AG04449 (cell line): ENCODE measurements around the gene ANXA4.

Experiments used
- CTCF ChIA-PET: fragments of 350-600 bp; formaldehyde crosslinking; extraction: SDS; loops from one replicate; lab custom pipeline; 2021; ENCODE audit warnings: antibody characterized with exemption; lab: Yijun Ruan, JAX
- POLR2A ChIA-PET: fragments of 400-600, 350-600 bp; formaldehyde crosslinking; extraction: SDS; loops from one replicate; lab custom pipeline; 2020; ENCODE audit warnings: antibody characterized with exemption, inconsistent platforms; lab: Yijun Ruan, JAX
- DNase-seq: peaks from one replicate; pipeline ENCODE4 v3.0.0-alpha.2; 2010; ENCODE audit warnings: low read depth, low spot score
- H3K4me3 ChIP-seq: 2 replicates; pipeline ENCODE4 v1.5.1; 2011; ENCODE audit warnings: low read depth, mild to moderate bottlenecking, control low read depth, low read length
- TF ChIP-seq, protein P1 (sequence below): IDR thresholded peaks from one replicate; pipeline ENCODE4 v1.5.1; 2011; ENCODE audit warnings: mild to moderate bottlenecking, moderate library complexity, low read length, control low read depth, inconsistent platforms; ENCODE audit not compliant: insufficient read depth; ENCODE audit errors: missing control alignments

ANXA4 gene

GRCh38 chr2:69781321-69782248 lies 39.7 kb downstream of the ANXA4 start:
- CTCF ChIA-PET, result interaction anchor here (1.2 to 1.5 kb wide), 2 partner anchors 34 to 55 kb away, joined by 3 to 4 read pairs; no protein-coding TSS in a partner anchor
- no peak overlapping the region for H3K4me3 ChIP-seq
- TF ChIP-seq, protein P1, sequence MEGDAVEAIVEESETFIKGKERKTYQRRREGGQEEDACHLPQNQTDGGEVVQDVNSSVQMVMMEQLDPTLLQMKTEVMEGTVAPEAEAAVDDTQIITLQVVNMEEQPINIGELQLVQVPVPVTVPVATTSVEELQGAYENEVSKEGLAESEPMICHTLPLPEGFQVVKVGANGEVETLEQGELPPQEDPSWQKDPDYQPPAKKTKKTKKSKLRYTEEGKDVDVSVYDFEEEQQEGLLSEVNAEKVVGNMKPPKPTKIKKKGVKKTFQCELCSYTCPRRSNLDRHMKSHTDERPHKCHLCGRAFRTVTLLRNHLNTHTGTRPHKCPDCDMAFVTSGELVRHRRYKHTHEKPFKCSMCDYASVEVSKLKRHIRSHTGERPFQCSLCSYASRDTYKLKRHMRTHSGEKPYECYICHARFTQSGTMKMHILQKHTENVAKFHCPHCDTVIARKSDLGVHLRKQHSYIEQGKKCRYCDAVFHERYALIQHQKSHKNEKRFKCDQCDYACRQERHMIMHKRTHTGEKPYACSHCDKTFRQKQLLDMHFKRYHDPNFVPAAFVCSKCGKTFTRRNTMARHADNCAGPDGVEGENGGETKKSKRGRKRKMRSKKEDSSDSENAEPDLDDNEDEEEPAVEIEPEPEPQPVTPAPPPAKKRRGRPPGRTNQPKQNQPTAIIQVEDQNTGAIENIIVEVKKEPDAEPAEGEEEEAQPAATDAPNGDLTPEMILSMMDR, result no peak
- POLR2A ChIA-PET, result no interaction called here
- DNase-seq, result no peak

DNA sequence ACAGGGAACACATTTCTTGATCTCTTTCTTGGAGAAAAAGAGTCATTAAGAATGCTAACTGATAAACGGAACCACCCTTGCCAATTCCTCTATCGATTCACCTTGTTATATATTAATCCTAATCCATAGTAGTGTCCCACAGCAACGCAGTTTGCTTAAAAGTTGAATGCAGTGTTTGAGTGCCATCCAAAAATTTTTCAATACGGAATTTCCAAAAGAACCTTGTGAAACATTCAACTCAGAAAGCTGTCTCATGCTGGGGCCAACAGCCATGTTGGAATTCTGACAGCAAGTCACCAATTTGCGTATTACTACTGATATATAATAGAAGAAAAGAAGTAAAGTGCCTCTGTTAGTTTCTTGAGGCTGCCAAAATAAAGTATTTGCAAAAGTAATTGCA lies 42.3 kb downstream of the ANXA4 start:
- DNase-seq, result no peak
- CTCF ChIA-PET, result interaction anchor here (1.7 kb wide), 1 partner anchor 59 kb away, joined by 5 read pairs; no protein-coding TSS in a partner anchor
- H3K4me3 ChIP-seq, result no peak overlapping the region
- POLR2A ChIA-PET, result no interaction called here
- TF ChIP-seq, protein P1, result no peak

- TF ChIP-seq, protein P1, result no peak
- ChIA-PET POLR2A (no interaction called here), CTCF (interaction anchor here (1.1 to 1.2 kb wide), 2 partner anchors 18 to 31 kb away, joined by 5 read pairs; no protein-coding TSS in a partner anchor)
- H3K4me3 ChIP-seq, result no peak overlapping the region
- DNase-seq, result no peak
Measured at GRCh38 chr2:69785358-69785757, 43.4 kb downstream of the ANXA4 start.

DNA sequence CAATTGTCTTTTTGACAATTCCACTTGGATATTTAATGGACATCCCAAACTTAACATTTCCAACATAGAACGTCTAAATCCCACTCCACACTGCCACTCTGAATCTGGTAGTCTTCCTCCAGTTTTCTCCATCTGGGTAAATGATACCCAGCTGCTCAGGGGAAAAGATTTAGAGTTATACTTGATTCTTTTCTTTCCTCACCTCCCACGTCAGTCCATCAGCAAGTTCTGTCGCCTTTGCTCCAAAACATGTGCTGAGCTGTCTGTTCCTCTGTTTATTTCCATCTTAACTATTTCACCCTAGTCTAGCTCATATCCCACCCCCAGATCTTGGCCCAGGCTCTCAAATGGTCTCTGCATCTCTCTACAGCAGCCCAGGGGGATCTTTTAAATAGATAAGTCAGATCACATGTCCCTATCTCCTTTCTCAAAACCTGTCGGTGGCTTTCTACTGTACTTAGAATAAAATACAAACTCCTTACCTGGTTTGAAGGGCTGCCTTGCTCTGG lies 44.2 kb downstream of the ANXA4 start:
- POLR2A ChIA-PET, result no interaction called here
- TF ChIP-seq, protein P1, result no peak
- DNase-seq, result no peak
- H3K4me3 ChIP-seq, result no peak overlapping the region
- CTCF ChIA-PET, result interaction anchor here (1.1 to 1.2 kb wide), 2 partner anchors 18 to 30 kb away, joined by 5 read pairs; no protein-coding TSS in a partner anchor

DNA sequence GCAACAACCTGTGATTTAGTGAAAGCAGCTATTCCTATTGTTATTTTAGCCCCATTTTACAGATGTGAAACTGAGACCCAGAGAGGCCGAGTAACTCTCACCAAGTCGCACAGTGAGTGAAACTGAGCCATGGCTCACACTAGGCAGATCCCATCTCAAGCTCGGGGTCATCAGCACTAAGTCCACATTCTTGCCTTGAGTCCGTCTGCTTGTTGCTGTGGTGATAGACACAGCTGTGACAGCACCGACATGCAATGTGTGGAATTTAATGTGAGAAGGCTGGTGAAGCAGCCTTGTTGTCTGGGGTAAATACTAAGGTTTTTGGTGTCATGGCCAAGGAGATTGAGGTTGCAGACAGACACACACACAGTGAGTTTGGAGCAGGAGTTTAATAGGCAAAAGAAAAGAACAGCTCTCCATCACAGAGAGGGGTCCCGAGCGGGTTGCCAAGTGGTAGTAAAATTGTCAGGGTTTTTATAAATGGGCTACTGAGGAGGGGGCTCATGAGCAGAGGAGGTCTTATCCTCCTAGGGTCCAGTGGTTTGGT lies 47.3 kb downstream of the ANXA4 start:
- ChIA-PET CTCF (interaction anchor here (0.7 to 3.1 kb wide), 8 partner anchors 10 to 85 kb away, joined by 3 to 32 read pairs (median 6); no protein-coding TSS in a partner anchor), POLR2A (interaction anchor here (0.7 kb wide), 1 partner anchor 10 kb away, joined by 4 read pairs; no protein-coding TSS in a partner anchor)
- no peak overlapping the region for H3K4me3 ChIP-seq

More for the DNA sequence above, 47.3 kb downstream of the ANXA4 start:
- DNase-seq, result peak; percentile 92
- TF ChIP-seq, protein P1, result no peak
